HepG2 (cell line): ENCODE measurements around the gene MFSD11. TPM values are rescaled to one million over a fixed set of nuclear protein-coding genes. Genes with fewer than 3 reads are reported as not detected.

Experiments
- CSRNP1 ChIP-seq: sonication (generic); formaldehyde crosslinking; IDR thresholded peaks from 2 replicates; pipeline ENCODE4 v1.8.1; 2023; ENCODE audit warnings: mild to moderate bottlenecking, missing genetic modification reagents
- ELF1 ChIP-seq: sonication (generic); formaldehyde crosslinking; IDR thresholded peaks from 2 replicates; pipeline ENCODE4 v1.4.0; 2020; ENCODE audit warnings: missing genetic modification reagents
- FOXP4 ChIP-seq: sonication (generic); formaldehyde crosslinking; IDR thresholded peaks from 2 replicates; pipeline ENCODE4 v1.4.0; 2020; ENCODE audit warnings: missing genetic modification reagents
- MLX ChIP-seq: IDR thresholded peaks from 2 replicates; pipeline ENCODE4 v1.6.1; 2016
- MXD4 ChIP-seq: IDR thresholded peaks from 2 replicates; pipeline ENCODE4 v1.6.1; 2016; ENCODE audit warnings: mild to moderate bottlenecking, missing biosample characterization, missing genetic modification reagents
- RBM22 ChIP-seq: fragments of 200-400 bp; formaldehyde crosslinking; optimal IDR thresholded peaks from 2 replicates; pipeline ENCODE3; 2017; ENCODE audit warnings: mild to moderate bottlenecking, low read length, moderate library complexity
- TEAD3 ChIP-seq: optimal IDR thresholded peaks from 2 replicates; pipeline ENCODE3; 2016; ENCODE audit warnings: borderline replicate concordance
- TOPORS ChIP-seq: sonication (generic); formaldehyde crosslinking; IDR thresholded peaks from 2 replicates; pipeline ENCODE4 v1.8.0; 2023; ENCODE audit warnings: mild to moderate bottlenecking, missing genetic modification reagents
- ZBTB21 ChIP-seq: sonication (generic); formaldehyde crosslinking; IDR thresholded peaks from 2 replicates; pipeline ENCODE4 v1.4.0; 2020; ENCODE audit warnings: missing genetic modification reagents
- ZMYM2 ChIP-seq: sonication (generic); formaldehyde crosslinking; IDR thresholded peaks from 2 replicates; pipeline ENCODE4 v1.8.0; 2022; ENCODE audit warnings: mild to moderate bottlenecking, missing genetic modification reagents
- ZNF10 ChIP-seq: sonication (generic); formaldehyde crosslinking; IDR thresholded peaks from 2 replicates; pipeline ENCODE4 v1.4.0; 2020; ENCODE audit warnings: mild to moderate bottlenecking, low read depth, missing genetic modification reagents, borderline replicate concordance
- ZNF18 ChIP-seq: sonication (generic); formaldehyde crosslinking; IDR thresholded peaks from 2 replicates; pipeline ENCODE4 v1.8.0; 2022; ENCODE audit warnings: mild to moderate bottlenecking, missing genetic modification reagents; ENCODE audit not compliant: insufficient replicate concordance
- ZNF318 ChIP-seq: sonication (generic); formaldehyde crosslinking; IDR thresholded peaks from 2 replicates; pipeline ENCODE4 v1.4.0; 2020; ENCODE audit warnings: mild to moderate bottlenecking, missing genetic modification reagents
- ZSCAN22 ChIP-seq: sonication (generic); formaldehyde crosslinking; IDR thresholded peaks from 2 replicates; pipeline ENCODE4 v1.4.0; 2020; ENCODE audit warnings: mild to moderate bottlenecking, missing genetic modification reagents
- polyA plus RNA-seq, 8 experiments: library from polyadenylated mRNA; depleted of rRNA in 3 of 8; stranded (reverse) in 7 of 8; unstranded in 1 of 8; fragments of >200 nt; fragmentation: Illumina TruSeq in 4 of 8; extraction: Trizol in 4 of 8; gene quantifications; 2 replicates each; pipeline versions ENCODE4 v1.2.1 to v1.2.3, GENCODE V29; 2011 to 2016; ENCODE audit warnings: low read depth in 4 of 8, missing spikeins in 1 of 8, mixed read lengths in 1 of 8; ENCODE audit not compliant: insufficient read depth in 1 of 8
- total RNA-seq, 5 experiments: library from RNA; depleted of rRNA; stranded (reverse); fragments of >200 nt; fragmentation: Illumina TruSeq; extraction: Trizol; gene quantifications; 2 replicates each; pipeline ENCODE4 v1.2.3, GENCODE V29; 2016; ENCODE audit warnings: low read depth in 1 of 5

MFSD11 gene
- total and polyA plus RNA-seq, 2 of the 13 experiments (the other 11 are each of a cell fraction or from before 2014, with no cell fraction given): 26.1 to 36.3 TPM

- TF ChIP-seq ELF1 (CRISPR knock-in tag) (peak; percentile 55; the same call in 1 of the 2 replicates), ZNF18 (CRISPR knock-in tag) (no peak), MLX (CRISPR knock-in tag) (peak; percentile 83), TEAD3 (CRISPR knock-in tag) (peak; percentile 77), ZBTB21 (CRISPR knock-in tag) (no peak), ZNF10 (CRISPR knock-in tag) (no peak), ZSCAN22 (CRISPR knock-in tag) (no peak), RBM22 (no peak), ZNF318 (no peak), MXD4 (CRISPR knock-in tag) (peak; percentile 71; the same call in 1 of the 2 replicates), ZMYM2 (CRISPR knock-in tag) (peak; percentile 63; the same call in 1 of the 2 replicates), FOXP4 (peak; percentile 97), TOPORS (no peak), CSRNP1 (CRISPR knock-in tag) (0 out of 2 replicates have a peak, but pooled peaks have one; percentile 41)
These were observed 46.3 kb upstream of the MFSD11 start (continued) for GRCh38 chr17:76691379-76692191.
